ENCODE measurements around the gene ZNF280A. TPM values are rescaled to one million over a fixed set of nuclear protein-coding genes. Genes with fewer than 3 reads are reported as not detected.
"Not testable (repeated sequence)": the region's sequence is repeated elsewhere in the genome, so short reads cannot be mapped to it uniquely, and the experiment has no call there.

ZNF280A gene
- total and polyA plus RNA-seq, 7 donors: not detected

GRCh38 chr22:22536515-22536914 lies 16.4 kb upstream of the ZNF280A start:
- WGBS, 3 donors: 65 to 78% (median 75%) methylated on average over 6 of the region's 6 CpGs
- intact Hi-C loops (cut with DNase I): no loop called here
- no peaks in the 10 kb centered on the region for H3K36me3 ChIP-seq (ENCODE audit: insufficient read depth in 1 of 2, low read depth in 1 of 2)
- H3K9me3 ChIP-seq: no peaks in the 10 kb centered on the region
- no peak for TF ChIP-seq CTCF (IDR thresholded peaks at IDR 0.05)
- DNase-seq: no peak
- ATAC-seq: no peak
- no peak overlapping the region for H3K27ac ChIP-seq
- H3K4me3 ChIP-seq: no peak overlapping the region
- H3K27me3 ChIP-seq (ENCODE audit: insufficient read depth in 3 of 3, low read length in 2 of 3): no peaks in the 10 kb centered on the region
- H3K4me1 ChIP-seq: no peaks in the 10 kb centered on the region

- TF ChIP-seq CTCF (IDR thresholded peaks at IDR 0.05): no peak
- no peak for ATAC-seq
- H3K4me1 ChIP-seq: no peaks in the 10 kb centered on the region
- WGBS, 3 donors: 74 to 83% (median 79%) methylated on average over 3 of the region's 3 CpGs
- no peak for DNase-seq
- H3K36me3 ChIP-seq (ENCODE audit: insufficient read depth in 1 of 2, low read depth in 1 of 2): no peaks in the 10 kb centered on the region
- intact Hi-C loops (cut with DNase I): no loop called here
- no peaks in the 10 kb centered on the region for H3K27me3 ChIP-seq (ENCODE audit: insufficient read depth in 3 of 3, low read length in 2 of 3)
- no peak overlapping the region for H3K27ac ChIP-seq
- no peaks in the 10 kb centered on the region for H3K9me3 ChIP-seq
- no peak overlapping the region for H3K4me3 ChIP-seq
Measured at GRCh38 chr22:22535662-22536061, 15.6 kb upstream of the ZNF280A start.

GRCh38 chr22:22534604-22535415 lies 14.7 kb upstream of the ZNF280A start:
- ATAC-seq (no peak), DNase-seq (no peak)
- no peak for TF ChIP-seq CTCF (IDR thresholded peaks at IDR 0.05)
- Histone ChIP-seq H3K4me1 (no peaks in the 10 kb centered on the region), H3K27me3 (ENCODE audit: insufficient read depth in 3 of 3, low read length in 2 of 3) (no peaks in the 10 kb centered on the region), H3K27ac (no peak overlapping the region), H3K4me3 (no peak overlapping the region), H3K36me3 (ENCODE audit: insufficient read depth in 1 of 2, low read depth in 1 of 2) (no peaks in the 10 kb centered on the region), H3K9me3 (no peaks in the 10 kb centered on the region)
- intact Hi-C loops (cut with DNase I): no loop called here
- 80 to 83% (median 82%) methylated on average over 9 of the region's 9 CpGs for WGBS, 3 donors

GRCh38 chr22:22533863-22534262 lies 13.8 kb upstream of the ZNF280A start:
- 75 to 77% (median 75%) methylated on average over 5 of the region's 5 CpGs for WGBS, 3 donors
- ATAC-seq (no peak), DNase-seq (no peak)
- Histone ChIP-seq H3K27me3 (ENCODE audit: insufficient read depth in 3 of 3, low read length in 2 of 3) (no peaks in the 10 kb centered on the region), H3K4me3 (no peak overlapping the region), H3K36me3 (ENCODE audit: insufficient read depth in 1 of 2, low read depth in 1 of 2) (no peaks in the 10 kb centered on the region), H3K4me1 (no peaks in the 10 kb centered on the region), H3K27ac (no peak overlapping the region), H3K9me3 (no peaks in the 10 kb centered on the region)
- intact Hi-C loops (cut with DNase I): no loop called here
- no peak for TF ChIP-seq CTCF (IDR thresholded peaks at IDR 0.05)

- Histone ChIP-seq H3K4me1 (no peaks in the 10 kb centered on the region), H3K27me3 (ENCODE audit: insufficient read depth in 3 of 3, low read length in 2 of 3) (no peaks in the 10 kb centered on the region), H3K4me3 (no peak overlapping the region), H3K9me3 (no peaks in the 10 kb centered on the region), H3K27ac (no peak overlapping the region), H3K36me3 (ENCODE audit: insufficient read depth in 1 of 2, low read depth in 1 of 2) (no peaks in the 10 kb centered on the region)
- TF ChIP-seq CTCF (IDR thresholded peaks at IDR 0.05): no peak
- no peak for DNase-seq
- ATAC-seq: no peak
- intact Hi-C loops (cut with DNase I): no loop called here
- WGBS, 3 donors: 87 to 100% (median 91%) methylated on average over 1 of the region's 1 CpG
Measured at GRCh38 chr22:22533417-22533816, 13.3 kb upstream of the ZNF280A start.

GRCh38 chr22:22532547-22533071 lies 12.5 kb upstream of the ZNF280A start:
- DNase-seq; ATAC-seq; H3K4me3 ChIP-seq; H3K36me3 ChIP-seq (ENCODE audit: insufficient read depth in 1 of 2, low read depth in 1 of 2); H3K27ac ChIP-seq; H3K27me3 ChIP-seq (ENCODE audit: insufficient read depth in 3 of 3, low read length in 2 of 3); H3K9me3 ChIP-seq; intact Hi-C loops (cut with DNase I); H3K4me1 ChIP-seq: not testable (repeated sequence)
- WGBS, 3 donors: 82 to 86% (median 85%) methylated on average over 10 to 12 of the region's 12 CpGs

Data from psoas muscle (tissue), 8 donors.